Panc1 (cell line): Measurements from ENCODE around the gene QRFP. TPM values are rescaled to one million over a fixed set of nuclear protein-coding genes. Genes with fewer than 3 reads are reported as not detected.

Experiments
- ATAC-seq: fragments of 200-7000 bp; cut with Tn5 transposase; 2 replicates; pipeline ENCODE4 v1.9.1; 2020; ENCODE audit warnings: mild to moderate bottlenecking, moderate library complexity
- BruUV-seq: library from RNA; stranded (reverse); fragments of 400-500 nt; replicated peaks from 2 replicates; lab custom pipeline; 2021; lab: Mats Ljungman, UMichigan
- CTCF ChIA-PET: fragments of 300-600 bp; sonication (Branson Sonifier 250); formaldehyde crosslinking; loops from one replicate; lab custom pipeline; 2022; ENCODE audit warnings: antibody characterized with exemption; lab: Charles Lee
- POLR2A ChIA-PET: fragments of 300-600 bp; sonication (Branson Sonifier 250); formaldehyde crosslinking; loops from one replicate; lab custom pipeline; 2022; ENCODE audit warnings: antibody characterized with exemption; lab: Charles Lee
- DNase-seq: peaks from one replicate; pipeline ENCODE4 v3.0.0-alpha.2; 2010; ENCODE audit warnings: low read depth, low spot score
- H3K27ac ChIP-seq: 2 replicates; pipeline ENCODE4 v1.5.1; 2011; ENCODE audit warnings: mild to moderate bottlenecking, low read length, inconsistent platforms
- H3K27me3 ChIP-seq: fragments of 200-500 bp; sonication (Bioruptor generic); 2 replicates; pipeline ENCODE4 v1.6.0; 2014; ENCODE audit warnings: low read length, inconsistent platforms; ENCODE audit not compliant: control insufficient read depth, insufficient read depth
- H3K36me3 ChIP-seq: fragments of 200-500 bp; sonication (Bioruptor generic); 2 replicates; pipeline ENCODE4 v1.5.1; 2014; ENCODE audit warnings: inconsistent platforms, mild to moderate bottlenecking, low read length, moderate library complexity; ENCODE audit not compliant: control insufficient read depth, insufficient read depth
- H3K4me1 ChIP-seq: 2 replicates; pipeline ENCODE4 v1.5.1; 2011; ENCODE audit warnings: inconsistent platforms, mild to moderate bottlenecking, low read length, moderate library complexity; ENCODE audit not compliant: control insufficient read depth, insufficient read depth
- H3K4me3 ChIP-seq, 2 experiments: 2 replicates each; pipeline ENCODE4 v1.5.1; 2011 to 2012; ENCODE audit warnings: low read depth in 2 of 2, low read length in 2 of 2, mild to moderate bottlenecking in 2 of 2, inconsistent platforms in 1 of 2, moderate library complexity in 1 of 2
- H3K9me3 ChIP-seq: fragments of 200-500 bp; sonication (Bioruptor generic); 2 replicates; pipeline ENCODE4 v1.5.1; 2014; ENCODE audit warnings: low read depth, mild to moderate bottlenecking, inconsistent platforms, low read length, moderate library complexity; ENCODE audit not compliant: control insufficient read depth, insufficient read depth
- CTCF ChIP-seq: fragments of 450-650 bp; IDR thresholded peaks from 2 replicates; pipeline ENCODE4 v1.5.1; 2017; ENCODE audit warnings: mild to moderate bottlenecking
- POLR2AphosphoS5 ChIP-seq: IDR thresholded peaks from 2 replicates; pipeline ENCODE4 v1.6.1; 2012; ENCODE audit warnings: mild to moderate bottlenecking, low read depth, low read length, moderate library complexity
- REST ChIP-seq, 2 experiments: IDR thresholded peaks; 2 replicates each; pipeline ENCODE4 v1.6.1; 2011 to 2012; ENCODE audit warnings: low read depth in 2 of 2, control low read depth in 1 of 2, low read length in 1 of 2, mild to moderate bottlenecking in 1 of 2, moderate library complexity in 1 of 2; ENCODE audit not compliant: insufficient read depth in 1 of 2
- SIN3A ChIP-seq: IDR thresholded peaks from 2 replicates; pipeline ENCODE4 v1.6.1; 2012; ENCODE audit warnings: low read depth, mild to moderate bottlenecking, low read length, moderate library complexity, borderline replicate concordance; ENCODE audit not compliant: insufficient read depth
- TCF7L2 ChIP-seq: IDR thresholded peaks from 2 replicates; pipeline ENCODE4 v1.6.1; 2011; ENCODE audit warnings: mild to moderate bottlenecking, low read depth, low read length, inconsistent platforms
- in situ Hi-C: cut with HindIII; loops from 2 replicates; pipeline ENCODE4 v1.10.0; 2016; ENCODE audit warnings: low sequenced_read_pairs, low pct_unique_long_range_greater_than_20kb
- intact Hi-C: fragments of 100-400 bp; cut with micrococcal nuclease; formaldehyde crosslinking; loops from one replicate; pipeline ENCODE4 v1.10.0; 2022; ENCODE audit not compliant: unreplicated experiment
- total RNA-seq: library from RNA; stranded (reverse); gene quantifications from one replicate; pipeline ENCODE4 v1.2.1, GENCODE V29; 2021; ENCODE audit not compliant: unreplicated experiment

QRFP gene
- total RNA-seq, 1 experiment from 2014 or later: not detected

- CTCF ChIA-PET: interaction anchor here (0.6 to 1.4 kb wide), 5 partner anchors 11 to 179 kb away, joined by 3 to 10 read pairs (median 3); no protein-coding TSS in a partner anchor
- intact Hi-C loops: loop anchor here (5.0 kb wide), 1 partner anchor 159 kb away; no protein-coding TSS in a partner anchor
- no TSS peak for BruUV-seq
- H3K36me3 ChIP-seq: no peaks in the 10 kb centered on the region
- no peaks in the 10 kb centered on the region for H3K9me3 ChIP-seq
- no peak for TF ChIP-seq TCF7L2
- TF ChIP-seq CTCF: peak; percentile 92
- POLR2A ChIA-PET: no interaction called here
- ATAC-seq (peak; percentile 96), DNase-seq (peak; percentile 61)
- H3K27me3 ChIP-seq: no peaks in the 10 kb centered on the region
- H3K27ac ChIP-seq: no peak overlapping the region
- H3K4me3 ChIP-seq: no peak overlapping the region
- in situ Hi-C loops: no loop called here
- H3K4me1 ChIP-seq: peaks cover 4% of the 10 kb centered on the region
Observed at GRCh38 chr9:130866474-130866965, 30.1 kb downstream of the QRFP start.

- ChIA-PET CTCF (interaction anchor here (0.6 to 1.4 kb wide), 6 partner anchors 12 to 173 kb away, joined by 3 to 10 read pairs (median 4); no protein-coding TSS in a partner anchor), POLR2A (no interaction called here)
- no peak for TF ChIP-seq REST (IDR thresholded peaks at IDR 0.05; ENCODE audit: insufficient read depth in 1 of 2, low read depth in 2 of 2, low read length in 1 of 2)
- TF ChIP-seq TCF7L2: no peak
- no peak for TF ChIP-seq SIN3A
- TF ChIP-seq CTCF: no peak
- no peak for TF ChIP-seq POLR2AphosphoS5
- intact Hi-C loops: loop anchor here (5.0 kb wide), 1 partner anchor 159 kb away; no protein-coding TSS in a partner anchor
- DNase-seq (no peak), ATAC-seq (no peak)
- Histone ChIP-seq H3K4me3 (no peak overlapping the region), H3K4me1 (peaks cover 4% of the 10 kb centered on the region), H3K9me3 (no peaks in the 10 kb centered on the region), H3K27me3 (no peaks in the 10 kb centered on the region), H3K27ac (no peak overlapping the region), H3K36me3 (no peaks in the 10 kb centered on the region)
- in situ Hi-C loops: no loop called here
- BruUV-seq: no TSS peak
Observed at GRCh38 chr9:130865921-130866320, 30.7 kb downstream of the QRFP start.
